ENCODE measurements around the gene FOXE3.

DNA sequence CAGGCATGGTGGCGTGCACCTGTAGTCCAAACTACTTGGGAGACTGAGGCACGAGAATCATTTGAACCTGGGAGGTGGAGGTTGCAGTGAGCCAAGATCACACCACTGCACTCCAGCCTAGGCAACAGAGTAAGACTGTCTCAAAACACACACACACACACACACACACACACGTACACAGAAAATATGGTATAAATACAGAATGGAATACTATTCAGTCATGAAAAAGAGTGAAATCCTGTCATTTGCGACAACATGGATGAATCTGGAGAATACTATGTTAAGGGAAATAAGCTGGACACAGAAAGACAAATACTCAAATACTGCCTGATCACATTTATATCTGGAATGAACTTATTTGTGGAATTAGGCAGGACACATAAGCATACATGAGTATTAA is 40.2 kb downstream of the FOXE3 start:
- TF ChIP-seq POLR2A (IDR thresholded peaks at IDR 0.05; ENCODE audit: low read depth, low read length) (no peak), POLR2AphosphoS5 (IDR thresholded peaks at IDR 0.05; ENCODE audit: low read depth, low read length) (no peak)
